Hematopoietic multipotent progenitor cell treated with erythropoietin and hydrocortisone succinate and interleukin-3 and kit ligand, for 4 days (in vitro differentiated cells): ENCODE results near the gene HAUS1.
"Not testable (repeated sequence)": the region's sequence is repeated elsewhere in the genome, so short reads cannot be mapped to it uniquely, and the experiment has no call there.

Source experiments
- DNase-seq: peaks from one replicate; pipeline ENCODE4 v3.0.0-alpha.2; 2015

HAUS1 gene, protein sequence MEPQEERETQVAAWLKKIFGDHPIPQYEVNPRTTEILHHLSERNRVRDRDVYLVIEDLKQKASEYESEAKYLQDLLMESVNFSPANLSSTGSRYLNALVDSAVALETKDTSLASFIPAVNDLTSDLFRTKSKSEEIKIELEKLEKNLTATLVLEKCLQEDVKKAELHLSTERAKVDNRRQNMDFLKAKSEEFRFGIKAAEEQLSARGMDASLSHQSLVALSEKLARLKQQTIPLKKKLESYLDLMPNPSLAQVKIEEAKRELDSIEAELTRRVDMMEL

DNA sequence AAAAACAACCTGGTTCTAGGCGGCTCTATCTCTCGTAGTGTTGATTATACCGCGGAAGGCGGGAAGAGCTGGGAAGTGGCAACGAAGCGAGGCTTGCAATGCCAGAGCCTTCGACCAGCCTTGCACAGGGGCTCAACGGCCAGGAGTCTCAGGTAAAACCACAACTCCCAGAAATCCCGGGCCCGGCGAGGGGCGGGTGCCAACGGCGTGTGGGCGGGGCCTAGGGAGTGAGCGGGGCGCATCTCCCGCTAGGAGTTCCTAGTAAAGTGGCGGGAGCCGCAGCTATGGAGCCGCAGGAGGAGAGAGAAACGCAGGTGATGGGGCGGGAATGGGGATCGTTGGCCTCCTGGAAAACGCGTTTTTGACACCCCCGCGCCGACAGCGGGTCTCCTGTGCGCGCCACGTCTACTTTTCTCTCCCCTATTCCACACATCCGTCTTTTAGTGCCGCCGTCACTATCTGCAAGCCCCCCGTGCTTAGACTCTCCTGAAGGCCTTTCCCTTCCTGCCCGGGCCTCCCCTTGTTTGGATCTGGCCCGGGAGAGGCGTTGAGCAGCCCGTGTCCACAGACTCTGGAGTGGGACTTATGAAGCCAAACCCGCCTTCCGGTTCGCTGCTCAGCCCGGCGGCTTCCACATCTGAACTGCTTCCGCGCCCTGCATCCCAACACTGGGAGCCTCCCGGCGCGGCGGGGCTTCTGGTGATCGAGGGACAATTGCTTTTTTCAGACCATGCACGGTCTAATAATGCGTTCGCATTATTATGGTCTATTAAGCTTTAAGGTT lies at the start of gene HAUS1:
Gene HAUS1, plus strand, starts transcription at position 258 of the 784 bp plus-strand sequence. Its CDS starts 27 bp downstream, at position 285.
- DNase-seq = peak; percentile 96

DNA sequence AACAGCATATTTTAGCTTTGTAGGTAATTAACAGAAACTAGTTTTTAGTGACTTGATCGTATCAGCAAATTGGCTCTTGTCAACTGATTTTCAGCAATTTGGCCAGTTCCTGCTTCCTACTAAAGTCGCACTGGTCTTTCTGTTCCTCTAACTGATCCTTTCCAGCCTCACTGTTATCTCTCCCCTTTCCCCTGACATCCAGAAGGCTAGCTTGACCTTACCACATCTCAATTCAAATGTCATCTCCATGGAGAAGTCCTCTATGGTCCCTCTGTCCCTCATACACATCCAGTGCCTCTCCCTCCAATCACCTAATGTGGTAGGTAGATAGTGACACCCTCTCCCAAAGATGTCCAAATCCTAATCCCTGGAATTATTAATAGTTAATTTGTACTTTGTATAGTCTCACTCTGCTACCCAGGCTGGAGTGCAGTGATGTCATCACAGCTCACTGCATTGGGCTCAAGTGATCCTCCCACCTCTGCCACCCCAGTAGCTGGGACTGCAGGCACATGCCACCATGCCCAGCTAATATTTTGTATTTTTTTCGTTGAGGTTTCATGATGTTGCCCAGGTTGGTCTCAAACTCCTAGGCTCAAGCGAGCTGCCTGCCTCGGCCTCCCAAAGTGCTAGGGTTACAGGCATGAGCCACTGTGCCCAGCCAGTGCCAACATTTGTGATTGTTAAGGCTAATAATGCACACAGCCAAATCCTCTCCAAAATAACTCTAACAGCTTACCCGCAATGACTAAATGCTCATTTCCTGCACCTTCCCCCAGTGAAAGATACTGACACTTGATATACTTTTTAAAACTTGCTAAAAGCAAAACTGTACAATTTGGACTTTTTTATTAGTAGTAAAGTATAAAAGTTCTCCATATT lies 49.0 kb upstream of the HAUS1 start:
- peak; percentile 75 for DNase-seq

DNA sequence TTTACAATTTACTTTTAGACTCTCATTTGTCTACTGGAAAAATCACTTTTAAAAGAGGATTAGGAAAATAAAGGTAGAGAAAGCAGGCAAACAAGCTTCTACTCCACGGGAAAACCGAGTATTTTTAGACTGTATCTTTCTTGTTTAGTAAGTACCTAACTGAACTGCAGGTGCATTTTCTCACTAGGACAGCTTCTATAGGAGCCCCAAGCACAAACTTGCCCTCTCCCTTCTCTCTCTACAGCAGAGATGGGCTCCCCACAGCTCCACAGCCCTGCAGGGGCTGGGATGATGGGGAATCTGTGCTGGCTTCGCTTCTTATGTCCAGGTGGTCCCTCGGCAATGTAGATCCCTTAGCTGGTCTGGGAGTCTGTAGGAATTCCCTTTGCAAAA lies 48.4 kb upstream of the HAUS1 start:
- DNase-seq = no peak

DNA sequence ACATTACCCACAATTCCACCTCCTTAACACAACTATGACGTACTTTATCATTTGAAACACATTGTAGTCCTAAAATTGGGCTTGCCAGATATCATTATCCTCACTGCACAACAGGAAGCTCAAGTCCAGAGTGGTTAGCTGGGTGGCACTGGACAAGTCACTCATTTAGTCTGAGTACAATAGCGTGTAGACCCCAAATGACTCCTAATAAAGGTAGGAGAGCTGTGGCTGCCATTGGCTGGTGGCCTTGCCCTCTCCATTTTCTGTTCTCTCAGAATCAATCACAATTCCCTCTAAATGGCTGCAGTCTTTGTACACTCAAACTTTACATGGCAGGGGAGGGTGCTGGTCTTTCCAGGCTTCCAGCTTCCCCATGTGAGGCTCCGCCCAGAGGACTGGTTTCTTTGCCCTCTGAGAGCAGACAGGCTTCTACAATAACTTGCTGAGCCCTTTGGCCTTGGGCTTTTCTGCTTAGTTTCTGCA lies 43.8 kb upstream of the HAUS1 start:
- peak; percentile 97 for DNase-seq

DNA sequence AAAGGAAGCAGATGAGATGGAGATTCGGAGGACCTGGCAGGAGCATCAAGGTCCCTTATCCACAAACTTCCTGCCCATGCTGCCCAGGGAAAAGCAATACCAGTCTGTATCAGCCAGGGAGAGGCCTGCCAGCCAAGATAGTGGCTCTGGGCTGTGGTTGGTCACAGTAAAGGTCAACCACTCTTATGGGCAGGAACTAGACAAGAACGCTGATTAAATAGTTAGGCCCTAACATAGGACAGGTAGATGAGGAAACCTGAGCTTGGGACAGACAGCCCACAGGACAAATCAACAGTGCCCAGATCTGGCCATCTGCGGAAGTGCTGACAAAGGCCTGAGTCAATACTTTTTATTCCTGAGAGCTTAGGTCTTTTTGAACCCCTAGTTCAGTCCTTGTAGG lies 42.8 kb upstream of the HAUS1 start:
- peak; percentile 81 for DNase-seq

DNA sequence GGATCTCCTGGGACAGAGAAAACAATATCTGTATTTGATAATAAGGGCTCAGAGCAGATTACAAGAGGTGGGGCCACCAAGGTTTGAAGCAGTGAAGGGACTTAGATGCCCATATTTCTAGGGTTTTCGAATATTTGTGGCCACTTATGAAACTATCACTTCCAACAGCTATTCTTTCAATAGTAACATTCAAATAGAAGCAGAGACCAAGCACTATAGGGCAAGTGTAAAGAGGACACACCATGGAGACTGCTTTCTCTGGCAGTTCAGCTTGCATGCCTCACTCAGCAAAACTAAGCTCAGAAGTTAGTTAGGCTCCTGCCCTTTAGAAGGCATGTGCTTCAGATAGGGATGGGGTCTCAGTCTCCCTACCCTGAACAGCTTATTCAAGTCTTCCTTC lies 42.4 kb upstream of the HAUS1 start:
- no peak for DNase-seq

DNA sequence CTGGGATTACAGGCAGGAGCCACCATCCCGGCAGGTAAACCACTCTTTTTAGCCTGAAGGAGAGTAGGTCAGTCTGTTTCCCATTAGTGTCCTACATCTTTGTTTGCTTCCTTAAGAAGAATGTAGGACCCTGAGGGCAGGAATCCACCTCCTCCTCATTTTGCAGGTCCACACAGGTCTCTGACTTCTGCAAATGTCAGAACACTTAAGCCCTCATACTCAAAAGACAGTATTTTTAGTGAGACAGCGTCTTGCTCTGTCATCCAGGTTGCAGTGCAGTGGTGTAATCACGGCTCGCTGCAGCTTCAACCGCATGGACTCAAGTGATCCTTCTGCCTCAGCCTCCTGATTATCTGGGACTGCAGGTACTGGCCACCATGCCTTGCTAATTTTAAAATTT lies 41.4 kb upstream of the HAUS1 start:
- DNase-seq = no peak

DNA sequence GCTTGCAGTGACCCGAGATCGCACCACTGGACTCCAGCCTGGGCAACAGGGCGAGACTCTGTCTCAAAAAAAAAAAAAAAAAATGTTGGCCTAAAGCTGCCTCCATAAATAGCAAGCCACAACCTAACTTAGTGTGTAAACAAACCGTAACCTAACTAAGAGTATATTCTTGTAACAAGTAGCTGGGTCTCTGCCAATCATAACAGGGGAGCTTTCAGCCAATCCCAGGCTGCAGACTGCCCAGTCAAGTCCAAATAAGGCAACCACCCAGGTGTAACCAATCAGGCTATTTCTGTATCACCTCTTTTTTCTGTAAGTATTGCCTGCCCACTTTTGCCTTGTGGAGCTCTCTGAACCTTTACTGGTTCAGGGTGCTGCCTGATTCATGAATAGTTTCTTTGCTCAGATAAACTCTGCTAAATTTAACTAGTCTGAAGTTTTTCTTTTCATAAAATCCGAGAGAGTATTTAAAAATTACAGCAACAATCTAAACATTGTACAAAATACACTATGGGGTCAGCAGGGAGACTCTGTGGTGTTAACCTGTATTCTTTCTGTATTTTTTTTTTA lies 36.7 kb upstream of the HAUS1 start:
- peak; percentile 52 for DNase-seq

DNA sequence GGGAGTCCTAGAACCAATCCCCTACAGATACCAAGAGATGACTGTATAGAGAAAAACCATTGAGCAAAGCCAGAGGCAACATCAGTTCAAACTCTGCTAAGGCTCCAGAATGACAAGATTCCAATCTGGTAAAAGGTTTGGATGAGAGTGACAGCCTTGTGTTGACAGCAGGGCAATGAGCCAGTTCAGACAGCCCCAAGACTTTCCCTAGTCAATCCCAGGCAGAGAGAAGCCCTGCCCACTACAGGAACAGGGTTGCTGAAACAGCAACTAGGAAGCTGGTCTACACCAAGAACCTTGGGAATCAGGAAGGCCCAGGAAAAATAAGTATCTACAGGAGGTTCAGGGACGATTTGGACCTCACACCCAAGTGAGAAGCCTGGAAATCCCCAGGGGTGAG lies 35.4 kb upstream of the HAUS1 start:
- DNase-seq = no peak

DNA sequence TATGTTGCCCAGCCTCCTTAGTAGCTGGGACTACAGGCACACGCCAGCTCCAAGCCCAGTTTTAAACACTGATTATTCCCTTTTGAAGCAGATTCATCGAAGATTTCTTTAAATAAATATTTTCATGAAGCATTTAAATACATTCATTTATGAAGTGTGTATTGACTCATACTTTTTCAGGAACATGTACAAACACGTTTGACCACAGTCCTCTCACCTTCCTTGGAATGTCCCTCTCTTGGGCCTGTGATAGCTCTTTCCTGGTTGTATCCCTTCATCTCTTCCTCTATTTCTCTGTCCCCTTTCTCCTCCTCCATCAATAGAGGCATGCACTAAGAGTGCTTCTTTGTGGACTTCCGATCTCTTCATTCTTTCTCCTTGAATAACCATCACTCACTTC lies 34.7 kb upstream of the HAUS1 start:
- DNase-seq = no peak

DNA sequence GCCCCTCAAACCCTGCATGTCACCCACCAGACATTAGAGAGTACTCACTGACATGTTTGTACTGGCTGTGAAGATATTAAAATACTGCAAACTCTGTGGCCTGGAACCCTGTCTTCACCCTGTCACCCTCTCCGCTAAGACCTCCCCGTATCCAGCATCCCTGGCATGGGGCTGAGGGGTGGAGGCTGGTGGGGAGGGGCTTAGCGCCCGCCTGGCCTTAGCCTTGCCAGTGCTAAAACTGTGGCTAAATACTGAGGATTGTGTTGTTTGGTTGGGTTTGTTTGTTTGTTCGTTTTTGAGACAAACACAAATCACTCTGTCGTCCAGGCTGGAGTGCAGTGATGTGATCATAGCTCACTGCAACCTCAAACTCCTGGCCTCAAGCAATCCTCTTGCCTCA lies 34.0 kb upstream of the HAUS1 start:
- DNase-seq = no peak

DNA sequence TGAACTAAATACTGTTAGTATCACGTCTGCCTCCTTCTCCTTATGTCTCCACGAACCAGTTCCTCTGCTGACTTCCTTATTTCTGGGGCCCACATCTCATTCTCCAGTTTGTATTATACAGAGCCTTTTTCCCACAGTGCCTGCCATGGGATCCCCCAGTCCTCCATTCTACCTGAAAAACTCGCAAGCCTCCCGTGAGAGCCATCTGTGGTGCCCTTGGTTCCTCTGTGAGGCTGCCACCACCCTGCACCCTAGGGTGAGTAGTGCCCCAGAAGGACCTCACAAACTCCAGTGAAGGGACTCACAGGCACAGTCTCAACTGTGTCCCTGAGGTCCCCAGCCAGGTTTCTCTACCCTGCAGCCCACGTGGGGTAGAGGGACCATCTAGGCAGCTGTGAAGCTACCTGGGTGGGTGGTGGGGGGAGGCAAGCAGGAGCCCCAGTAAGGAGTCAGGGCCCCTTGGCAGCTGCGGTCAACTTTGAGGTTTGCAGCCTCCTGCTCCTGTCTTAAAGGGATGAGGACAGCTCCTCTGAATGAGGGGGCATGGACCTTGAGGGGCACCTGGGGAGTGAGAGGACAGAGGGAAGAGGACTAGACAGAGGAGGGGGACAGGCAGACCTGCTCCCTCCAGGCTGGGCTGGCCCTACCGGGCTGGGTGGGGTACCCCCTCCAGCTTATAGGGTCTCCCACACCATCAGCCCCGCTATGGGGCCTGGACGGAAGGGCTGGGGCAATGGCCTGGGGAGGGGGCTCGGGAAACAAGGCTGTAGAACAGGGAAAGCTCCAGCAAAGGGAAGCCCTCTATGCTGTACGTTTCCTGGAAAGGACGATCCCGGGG lies 33.2 kb upstream of the HAUS1 start:
- DNase-seq = peak; percentile 73

DNA sequence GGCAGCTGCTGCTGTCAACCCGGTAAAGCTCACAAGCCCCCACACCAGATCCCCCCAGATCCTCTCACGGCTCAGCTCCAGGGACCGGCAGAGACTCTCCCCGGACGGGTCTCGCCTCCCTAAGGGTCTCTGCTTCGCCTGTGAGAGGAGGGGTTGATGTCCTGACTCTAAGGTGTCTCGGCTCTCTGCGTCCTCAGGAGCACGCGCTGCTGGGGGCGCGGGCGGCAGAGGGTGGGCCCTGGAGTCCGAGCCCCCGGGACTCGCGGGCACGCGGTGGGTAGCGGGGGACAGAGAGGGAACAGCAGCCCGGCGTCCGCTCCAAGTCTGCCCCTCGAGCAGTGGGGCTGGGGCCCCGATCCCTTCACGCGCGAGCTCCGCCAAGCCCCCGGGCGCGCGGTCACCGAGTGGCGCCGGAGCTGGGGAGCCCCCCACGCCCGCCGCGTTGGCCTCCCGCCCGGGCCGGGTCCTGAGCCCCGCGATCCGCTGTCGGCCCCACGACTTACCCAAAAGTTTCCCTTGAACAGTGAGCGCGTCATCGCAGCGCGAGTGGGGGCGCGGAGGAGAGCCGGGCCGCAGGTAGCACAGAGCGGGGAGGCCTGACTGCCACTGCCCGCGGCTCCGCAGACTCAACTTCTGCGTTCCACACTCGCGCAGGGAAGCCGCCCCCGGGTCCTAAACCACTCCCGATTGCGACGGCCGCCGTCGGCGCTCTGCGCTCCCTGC lies 32.4 kb upstream of the HAUS1 start, which contains the start of gene PSTPIP2:
Gene PSTPIP2, minus strand, starts transcription at position 608 of the 723 bp plus-strand sequence. Its CDS starts 72 bp downstream, at position 536.
- peak; percentile 91 for DNase-seq

DNA sequence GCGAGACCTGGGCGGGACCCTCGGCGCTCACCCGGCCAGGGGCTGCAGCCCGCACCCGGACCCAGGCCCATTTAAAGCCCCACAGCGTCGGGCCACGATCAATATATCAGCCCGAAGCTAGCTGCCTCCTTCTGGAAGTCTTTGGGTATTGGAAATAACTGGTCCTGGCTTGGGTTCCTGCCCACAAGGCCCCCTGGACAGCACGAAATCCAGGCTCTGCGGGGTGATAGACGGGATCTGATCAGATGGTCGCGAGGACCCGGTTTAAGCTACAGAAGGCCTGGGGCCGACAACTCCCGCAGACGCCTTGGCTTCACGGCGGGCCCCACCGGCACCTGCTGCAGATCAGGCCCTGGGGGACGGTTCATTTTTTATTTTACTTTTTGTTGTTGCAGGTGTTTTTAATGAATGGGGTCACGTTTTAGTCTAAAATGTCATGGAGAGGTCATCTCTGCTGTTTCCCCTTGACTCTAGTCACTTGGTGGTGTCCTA lies 31.8 kb upstream of the HAUS1 start:
- no peak for DNase-seq

DNA sequence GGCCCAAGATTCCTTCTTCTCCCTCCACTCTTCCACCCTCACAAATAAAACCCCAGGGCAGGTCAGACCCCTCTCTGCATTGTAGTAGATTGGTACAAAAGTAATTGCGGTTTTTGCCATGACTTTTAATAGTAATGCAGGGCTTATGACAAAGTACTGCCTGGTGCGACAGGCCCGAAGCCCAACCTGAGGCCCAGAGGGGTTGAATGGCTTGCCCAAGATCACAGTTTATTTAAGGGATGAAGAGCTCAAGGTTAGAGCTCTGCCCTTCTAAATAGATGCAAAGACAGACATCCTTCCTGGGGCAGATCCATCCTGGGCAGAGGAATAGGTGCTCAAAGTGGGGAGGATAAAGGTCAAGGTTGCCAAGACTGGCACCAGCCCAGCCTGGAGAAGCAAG lies 31.2 kb upstream of the HAUS1 start:
- no peak for DNase-seq

DNA sequence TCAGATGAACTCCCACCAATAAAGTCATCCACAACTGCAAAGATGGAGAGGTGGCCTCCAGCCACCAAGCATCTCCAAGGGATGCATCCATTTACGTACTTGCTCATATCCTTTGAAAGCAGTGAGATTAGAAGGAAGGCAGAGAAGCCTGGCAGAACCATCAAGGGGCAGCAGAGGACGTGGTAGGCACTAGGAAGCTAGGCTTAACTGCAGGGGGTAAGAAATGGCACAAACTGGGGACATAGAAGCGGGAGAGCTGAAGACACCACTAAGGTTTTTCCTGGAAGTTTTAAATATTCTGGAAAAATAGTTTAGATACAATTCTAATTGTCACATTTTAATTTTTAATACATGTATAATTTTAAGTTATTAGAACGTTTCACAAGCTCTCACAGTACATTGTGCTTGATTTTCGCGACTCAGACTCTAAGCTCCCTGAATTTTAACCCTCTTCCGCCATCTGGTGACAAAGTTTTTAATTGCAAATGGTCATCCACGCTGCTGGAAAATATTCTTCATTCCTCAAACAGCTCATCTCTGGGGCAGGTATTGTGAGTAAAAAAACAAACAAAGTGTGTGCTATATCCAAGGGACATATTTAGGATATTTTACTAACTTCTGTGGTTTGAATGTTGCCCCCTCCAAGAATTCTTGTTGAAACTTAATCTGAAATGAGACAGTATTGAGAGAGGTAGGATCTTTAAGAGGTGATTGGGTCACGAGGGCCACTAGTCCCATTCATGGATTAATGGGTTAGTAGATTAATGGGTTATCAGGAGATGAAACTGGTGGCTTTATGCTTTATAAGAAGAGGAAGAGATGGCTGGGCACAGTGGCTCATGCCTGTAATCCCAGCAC lies 30.5 kb upstream of the HAUS1 start:
- DNase-seq = peak; percentile 91

DNA sequence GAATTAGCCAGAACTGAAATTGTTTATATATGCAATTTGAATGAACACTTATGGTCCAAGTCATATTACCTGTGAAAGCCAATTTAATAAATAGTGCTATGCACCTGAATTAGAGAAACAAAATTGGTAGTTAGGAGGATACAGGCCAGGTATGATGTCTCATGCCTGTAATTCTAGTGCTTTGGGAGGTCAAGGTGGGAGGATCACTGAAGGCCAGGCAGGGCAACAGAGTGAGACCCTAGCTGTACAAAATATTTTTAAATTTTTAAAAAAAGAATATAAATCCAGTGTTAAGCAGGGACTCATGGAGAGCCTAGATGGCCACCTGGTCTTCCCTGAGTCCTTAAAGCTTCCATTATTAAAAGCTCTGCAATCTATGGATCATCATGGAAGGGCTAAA lies 24.8 kb upstream of the HAUS1 start:
- DNase-seq = no peak

DNA sequence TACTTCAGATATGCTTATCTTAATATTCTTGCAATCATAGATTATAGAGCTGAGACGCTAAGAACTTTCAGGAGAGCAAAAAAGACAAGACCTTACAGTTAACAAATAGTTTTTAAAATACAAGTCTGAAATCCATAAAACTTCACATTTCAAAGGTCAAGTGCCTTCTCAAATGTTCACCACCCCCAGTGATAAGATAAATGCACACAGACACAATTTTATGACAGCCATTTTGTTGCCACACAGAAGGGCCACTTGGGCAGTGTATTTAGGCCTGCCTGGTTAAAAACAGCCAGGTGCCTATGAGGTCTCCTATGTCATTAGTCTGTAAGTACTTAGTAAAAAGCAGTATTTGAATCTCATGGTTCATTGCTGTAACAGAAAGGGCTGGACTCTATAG lies 24.0 kb upstream of the HAUS1 start:
- DNase-seq = no peak

DNA sequence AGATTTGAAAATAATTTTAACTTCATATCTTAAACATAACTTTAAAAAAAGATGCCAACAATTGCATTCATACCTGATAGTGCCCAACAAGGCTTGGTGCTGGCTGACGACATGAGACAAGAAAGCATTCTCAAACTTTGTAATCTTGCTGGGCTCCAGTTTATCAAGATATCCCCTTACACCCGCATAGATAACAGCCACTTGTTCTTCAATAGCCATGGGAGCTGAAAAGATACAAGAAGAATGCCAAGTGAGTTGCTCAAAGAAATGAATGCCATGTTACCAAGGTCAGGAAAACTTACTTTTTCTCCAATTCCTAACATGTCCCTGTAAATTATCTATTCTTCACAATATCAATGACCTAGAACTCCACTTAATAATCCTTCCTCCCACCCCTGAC lies 19.8 kb upstream of the HAUS1 start:
- DNase-seq = no peak

DNA sequence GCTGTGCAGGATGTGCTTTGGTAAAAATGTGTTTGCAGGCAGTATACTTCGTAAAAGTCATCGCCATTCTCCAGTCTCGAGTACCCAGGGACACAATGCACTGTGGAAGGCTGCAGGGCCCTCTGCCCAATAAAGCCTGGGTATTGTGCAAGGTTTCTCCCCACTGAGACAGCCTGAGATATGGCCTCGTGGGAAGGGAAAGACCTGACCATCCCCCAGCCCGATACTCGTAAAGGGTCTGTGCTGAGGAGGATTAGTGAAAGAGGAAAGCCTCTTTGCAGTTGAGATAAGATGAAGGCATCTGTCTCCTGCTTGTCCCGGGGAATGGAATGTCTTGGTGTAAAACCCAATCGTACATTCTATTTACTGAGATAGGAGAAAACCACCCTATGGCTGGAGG lies 15.7 kb upstream of the HAUS1 start:
- DNase-seq = not testable (repeated sequence)
